ENCODE results near the gene YPEL4. TPM values are rescaled to one million over a fixed set of nuclear protein-coding genes. Genes with fewer than 3 reads are reported as not detected.

YPEL4 gene
- total RNA-seq, 1 experiment from 2014 or later, result 0.32 TPM

DNA sequence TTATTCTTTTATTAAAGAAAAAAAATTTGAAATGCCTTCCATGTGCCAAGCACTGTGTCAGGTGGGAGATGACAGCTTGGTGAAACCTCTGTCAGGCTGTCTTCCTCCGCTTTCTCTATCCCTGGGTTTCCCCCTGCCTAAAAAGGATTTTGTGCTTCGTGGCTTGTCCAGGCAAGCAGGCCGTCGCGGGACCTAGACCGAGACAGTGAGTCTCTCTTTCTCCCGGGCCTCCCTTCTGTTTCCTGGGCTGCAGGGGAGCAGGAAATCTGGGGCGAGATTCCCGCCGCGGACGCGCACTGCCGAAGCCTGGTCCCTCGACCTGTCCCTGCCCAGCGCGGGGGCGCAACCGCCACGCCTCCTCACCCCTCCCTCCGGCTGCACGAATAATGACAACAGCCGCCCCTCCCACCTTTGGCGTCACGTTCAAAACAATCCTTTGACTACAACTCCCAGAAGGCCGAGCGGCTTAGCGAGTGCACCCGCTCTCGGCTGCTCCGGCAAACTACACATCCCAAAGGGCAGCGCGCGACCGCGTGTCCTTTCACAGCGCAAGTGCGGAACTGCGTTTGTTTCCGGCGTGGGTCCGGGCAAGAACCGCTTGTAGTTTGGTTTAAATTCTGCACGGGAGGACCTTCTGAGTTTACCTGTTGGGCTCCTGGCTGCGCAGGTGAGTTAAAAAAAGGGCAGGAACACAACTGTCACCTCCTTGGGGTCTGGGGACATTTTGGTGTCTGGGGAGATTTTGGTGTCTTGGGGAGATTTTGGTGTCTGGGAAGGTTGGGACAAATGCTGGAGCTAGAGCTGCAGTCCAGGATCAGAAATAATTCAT is 7.7 kb upstream of the YPEL4 start, which contains the start of gene CLP1 (continued):
- no peak for TF ChIP-seq REST (IDR thresholded peaks at IDR 0.05; ENCODE audit: low read depth)
- peak; percentile 8; the same call in 1 of the 2 replicates for TF ChIP-seq SRF (IDR thresholded peaks at IDR 0.05; ENCODE audit: low read depth)
- no peak for TF ChIP-seq CEBPB (IDR thresholded peaks at IDR 0.05; ENCODE audit: low read depth)
- peak; percentile 94 for TF ChIP-seq SIN3A (IDR thresholded peaks at IDR 0.05; ENCODE audit: low read depth)
- TF ChIP-seq CBX3 (IDR thresholded peaks at IDR 0.05; ENCODE audit: low read depth), result peak; percentile 65
- TF ChIP-seq RAD21 (IDR thresholded peaks at IDR 0.05; ENCODE audit: low read depth), result no peak
- TF ChIP-seq EGR1 (IDR thresholded peaks at IDR 0.05; ENCODE audit: low read depth), result peak; percentile 99
- TF ChIP-seq JUND (IDR thresholded peaks at IDR 0.05), result no peak
- TF ChIP-seq, protein P1, sequence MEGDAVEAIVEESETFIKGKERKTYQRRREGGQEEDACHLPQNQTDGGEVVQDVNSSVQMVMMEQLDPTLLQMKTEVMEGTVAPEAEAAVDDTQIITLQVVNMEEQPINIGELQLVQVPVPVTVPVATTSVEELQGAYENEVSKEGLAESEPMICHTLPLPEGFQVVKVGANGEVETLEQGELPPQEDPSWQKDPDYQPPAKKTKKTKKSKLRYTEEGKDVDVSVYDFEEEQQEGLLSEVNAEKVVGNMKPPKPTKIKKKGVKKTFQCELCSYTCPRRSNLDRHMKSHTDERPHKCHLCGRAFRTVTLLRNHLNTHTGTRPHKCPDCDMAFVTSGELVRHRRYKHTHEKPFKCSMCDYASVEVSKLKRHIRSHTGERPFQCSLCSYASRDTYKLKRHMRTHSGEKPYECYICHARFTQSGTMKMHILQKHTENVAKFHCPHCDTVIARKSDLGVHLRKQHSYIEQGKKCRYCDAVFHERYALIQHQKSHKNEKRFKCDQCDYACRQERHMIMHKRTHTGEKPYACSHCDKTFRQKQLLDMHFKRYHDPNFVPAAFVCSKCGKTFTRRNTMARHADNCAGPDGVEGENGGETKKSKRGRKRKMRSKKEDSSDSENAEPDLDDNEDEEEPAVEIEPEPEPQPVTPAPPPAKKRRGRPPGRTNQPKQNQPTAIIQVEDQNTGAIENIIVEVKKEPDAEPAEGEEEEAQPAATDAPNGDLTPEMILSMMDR (IDR thresholded peaks at IDR 0.05 in 2 of 3, conservative IDR thresholded peaks at IDR 0.05 in 1 of 3; ENCODE audit: borderline replicate concordance in 1 of 3, insufficient read depth in 1 of 3, low read depth in 2 of 3, low read length in 2 of 3), result no peak
- TF ChIP-seq, protein P2, sequence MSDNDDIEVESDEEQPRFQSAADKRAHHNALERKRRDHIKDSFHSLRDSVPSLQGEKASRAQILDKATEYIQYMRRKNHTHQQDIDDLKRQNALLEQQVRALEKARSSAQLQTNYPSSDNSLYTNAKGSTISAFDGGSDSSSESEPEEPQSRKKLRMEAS (IDR thresholded peaks at IDR 0.05), result peak; percentile 91

Measured in HCT116 (cell line).